Stimulated activated CD8-positive, alpha-beta memory T cell treated with anti-CD3 and anti-CD28 coated beads, Interleukin-15, amount 100 ng/mL, for 1 hour (primary cell): ENCODE measurements around the gene CHEK2.
"Not testable (repeated sequence)": the region's sequence is repeated elsewhere in the genome, so short reads cannot be mapped to it uniquely, and the experiment has no call there.

Source experiments
- DNase-seq: peaks from one replicate; pipeline ENCODE4 v3.0.0-alpha.2; 2020; ENCODE audit warnings: low read depth

Gene CHEK2

GRCh38 chr22:28682966-28683365, 58.7 kb downstream of the CHEK2 start:
- DNase-seq, result not testable (repeated sequence)

- not testable (repeated sequence) for DNase-seq
These were observed 60.7 kb downstream of the CHEK2 start for GRCh38 chr22:28680813-28681490.

DNA sequence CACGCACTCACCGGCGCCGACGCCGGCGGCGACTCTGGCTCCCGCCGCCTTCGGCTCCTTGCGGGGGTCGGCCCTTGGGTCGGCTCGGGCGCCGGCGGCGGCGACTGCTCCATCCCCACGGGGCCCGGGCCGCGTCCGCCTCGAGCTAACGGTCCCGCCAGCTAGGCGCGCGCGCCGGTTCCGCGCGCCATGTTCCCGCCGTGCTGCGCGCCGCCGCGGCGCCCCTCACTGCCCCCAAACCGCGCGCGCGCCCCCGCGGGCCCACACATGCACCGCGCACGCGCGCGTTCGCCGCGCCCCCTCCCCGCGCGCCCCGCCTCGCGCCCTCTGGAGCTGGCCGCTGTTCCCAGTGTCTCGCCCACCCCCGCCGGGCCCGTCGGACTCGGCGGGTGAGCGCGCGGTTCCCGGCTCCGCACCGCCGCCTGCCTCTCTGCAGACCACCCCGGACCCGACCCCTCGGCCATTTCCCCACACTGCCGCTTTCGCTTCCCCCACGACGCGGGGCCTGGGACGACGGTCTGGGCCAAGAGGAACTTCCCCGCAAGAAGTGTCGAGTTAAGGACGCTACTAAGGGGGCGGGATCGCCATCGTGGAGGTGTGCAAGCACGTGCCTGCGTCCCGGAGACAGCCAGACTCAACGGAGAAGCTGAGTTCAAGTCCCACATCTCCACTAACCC, 61.9 kb downstream of the CHEK2 start, which contains the start of gene TTC28:
Gene TTC28, minus strand, starts transcription at position 230 of the 677 bp plus-strand sequence. Its CDS starts 117 bp downstream, at position 113.
- DNase-seq, result not testable (repeated sequence)

DNA sequence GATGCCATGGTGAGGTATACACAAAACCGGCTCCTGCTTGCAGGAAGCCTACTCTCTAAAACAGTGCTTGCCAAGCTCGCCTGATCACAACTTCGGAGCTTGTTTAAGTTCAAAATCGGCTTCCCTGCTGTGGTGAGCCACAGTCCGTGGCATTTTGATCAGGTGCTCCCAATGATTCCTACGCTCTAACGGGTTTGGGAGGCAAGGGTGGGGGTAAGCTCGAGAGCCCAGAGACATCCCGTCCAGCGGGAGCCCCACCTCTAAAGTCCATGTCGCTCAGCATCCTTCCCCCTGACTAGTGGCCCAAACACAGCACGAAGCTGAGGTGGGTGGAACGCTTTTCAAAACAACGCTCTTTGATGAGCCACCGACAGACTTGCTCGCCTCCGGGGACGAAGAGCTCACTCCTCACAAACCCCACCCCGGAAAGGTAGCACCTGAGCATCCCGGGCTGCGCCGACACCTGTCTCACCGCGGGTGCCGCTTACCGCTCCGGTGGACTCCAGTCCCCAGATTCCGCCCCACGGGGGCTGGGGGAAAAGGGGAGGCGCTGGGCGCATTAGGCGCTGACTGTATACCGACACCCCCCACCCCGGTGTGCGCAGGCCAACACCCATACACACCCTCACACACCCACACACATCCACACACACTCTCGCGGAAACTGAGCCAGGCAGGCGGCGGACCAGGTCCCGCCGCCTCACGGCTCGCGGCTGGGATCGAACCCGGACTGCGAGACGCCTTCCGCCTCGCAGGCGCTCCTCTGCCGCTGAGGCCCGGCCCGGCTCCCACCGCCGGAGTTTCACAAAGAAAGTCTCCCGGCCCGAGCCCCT, 62.6 kb downstream of the CHEK2 start:
- DNase-seq, result not testable (repeated sequence)

- not testable (repeated sequence) for DNase-seq
These were observed 63.5 kb downstream of the CHEK2 start for GRCh38 chr22:28678170-28678569.

GRCh38 chr22:28674121-28674563, 67.5 kb downstream of the CHEK2 start:
- DNase-seq, result no peak

- DNase-seq, result no peak
These were observed 70.9 kb downstream of the CHEK2 start for GRCh38 chr22:28670756-28671155.

DNA sequence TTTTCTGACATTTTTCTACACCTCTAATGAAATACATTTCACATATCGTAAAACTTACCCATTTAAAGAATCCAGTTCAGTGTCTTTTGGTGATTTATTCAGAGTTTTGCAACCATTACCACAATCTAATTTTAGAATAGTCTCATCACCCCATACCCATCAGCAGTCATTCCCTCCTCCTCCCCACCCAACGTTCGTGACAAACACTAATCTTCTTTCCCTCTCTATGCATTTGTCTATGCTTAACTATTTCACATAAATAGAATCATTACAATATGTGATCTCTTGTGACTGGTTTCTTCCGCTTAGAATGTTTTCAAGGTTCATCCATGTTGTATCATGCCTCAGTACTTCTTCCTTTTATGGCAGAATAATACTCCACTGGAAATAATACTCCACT, 71.5 kb downstream of the CHEK2 start:
- no peak for DNase-seq

GRCh38 chr22:28669387-28669786, 72.2 kb downstream of the CHEK2 start:
- no peak for DNase-seq

DNA sequence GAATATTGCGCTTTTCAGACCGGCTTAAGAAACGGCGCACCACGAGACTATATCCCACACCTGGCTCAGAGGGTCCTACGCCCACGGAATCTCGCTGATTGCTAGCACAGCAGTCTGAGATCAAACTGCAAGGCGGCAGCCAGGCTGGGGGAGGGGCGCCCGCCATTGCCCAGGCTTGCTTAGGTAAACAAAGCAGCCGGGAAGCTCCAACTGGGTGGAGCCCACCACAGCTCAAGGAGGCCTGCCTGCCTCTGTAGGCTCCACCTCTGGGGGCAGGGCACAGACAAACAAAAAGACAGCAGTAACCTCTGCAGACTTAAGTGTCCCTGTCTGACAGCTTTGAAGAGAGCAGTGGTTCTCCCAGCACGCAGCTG, 78.1 kb downstream of the CHEK2 start:
- DNase-seq, result not testable (repeated sequence)

DNA sequence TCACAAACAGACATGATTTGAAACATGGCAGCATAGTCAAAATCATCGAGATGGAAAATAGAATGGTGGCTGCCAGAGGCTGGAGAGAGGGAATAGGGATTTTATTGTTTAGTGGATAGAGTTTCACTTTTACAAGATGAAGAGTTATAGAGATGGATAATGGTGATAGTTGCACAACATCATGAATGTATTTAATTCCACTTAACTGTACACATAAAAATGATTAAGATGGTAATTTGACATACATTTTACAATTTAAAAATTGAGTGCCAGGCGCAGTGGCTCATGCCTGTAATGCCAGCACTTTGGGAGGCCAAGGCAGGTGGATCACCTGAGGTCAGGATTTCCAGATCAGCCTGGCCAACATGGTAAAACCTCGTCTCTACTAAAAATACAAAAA, 83.2 kb downstream of the CHEK2 start:
- no peak for DNase-seq

GRCh38 chr22:28656181-28656580, 85.4 kb downstream of the CHEK2 start:
- no peak for DNase-seq

- no peak for DNase-seq
These were observed 91.2 kb downstream of the CHEK2 start for GRCh38 chr22:28650463-28650862.

DNA sequence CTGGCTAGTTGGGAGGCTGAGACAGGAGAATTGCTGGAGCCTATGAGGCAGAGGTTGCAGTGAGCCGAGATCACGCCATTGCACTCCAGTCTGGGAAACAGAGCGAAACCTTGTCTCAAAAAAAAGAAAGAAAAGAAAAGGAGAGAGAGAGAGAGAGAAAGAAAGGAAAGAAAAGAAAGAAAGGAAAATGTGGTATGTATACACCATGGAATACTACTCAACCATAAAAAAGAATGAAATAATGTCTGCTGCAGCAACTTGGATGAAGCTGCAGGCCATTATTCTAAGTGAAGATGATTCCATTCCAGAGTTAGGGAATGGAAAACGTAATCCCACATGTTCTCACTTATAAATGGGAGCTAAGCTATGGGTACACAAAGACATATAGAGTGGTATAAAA, 92.8 kb downstream of the CHEK2 start:
- no peak for DNase-seq

- no peak for DNase-seq
These were observed 94.4 kb downstream of the CHEK2 start for GRCh38 chr22:28647216-28647615.

- DNase-seq, result no peak
These were observed 102.3 kb downstream of the CHEK2 start for GRCh38 chr22:28639321-28639720.
